Neural cell (in vitro differentiated cells): Measurements from ENCODE around the gene ATP1A4. TPM values are rescaled to one million over a fixed set of nuclear protein-coding genes. Genes with fewer than 3 reads are reported as not detected.

Source experiments
- H2AFZ ChIP-seq: fragments of 200-600, 300-800 bp; sonication (generic), shearing (Covaris generic); 2 replicates; pipeline ENCODE4 v1.6.0; 2014; ENCODE audit warnings: low read depth, mild to moderate bottlenecking, antibody characterized with exemption, low read length, moderate library complexity
- H3F3A ChIP-seq: fragments of 200-600 bp; shearing (Covaris generic); 2 replicates; pipeline ENCODE4 v1.6.1; 2016; ENCODE audit warnings: mild to moderate bottlenecking, moderate library complexity, mixed read lengths, antibody characterized with exemption, low read length; ENCODE audit not compliant: insufficient read depth, poor library complexity, severe bottlenecking
- H3K27ac ChIP-seq: fragments of 200-600, 300-800 bp; sonication (generic), shearing (Covaris generic); 2 replicates; pipeline ENCODE4 v1.5.1; 2014; ENCODE audit warnings: mild to moderate bottlenecking, low read length, moderate library complexity
- H3K27me3 ChIP-seq: fragments of 300-800, 200-600 bp; sonication (generic), shearing (Covaris generic); 2 replicates; pipeline ENCODE4 v1.6.0; 2014; ENCODE audit warnings: mild to moderate bottlenecking, low read depth, low read length, moderate library complexity; ENCODE audit not compliant: insufficient read depth
- H3K36me3 ChIP-seq: fragments of 300-800, 200-600 bp; sonication (generic), shearing (Covaris generic); 2 replicates; pipeline ENCODE4 v1.5.1; 2014; ENCODE audit warnings: mild to moderate bottlenecking, antibody characterized with exemption, low read length, moderate library complexity; ENCODE audit not compliant: insufficient read depth
- H3K4me2 ChIP-seq: fragments of 300-800, 200-600 bp; sonication (generic), shearing (Covaris generic); 2 replicates; pipeline ENCODE4 v1.6.0; 2014; ENCODE audit warnings: mild to moderate bottlenecking, low read length
- H3K4me3 ChIP-seq: fragments of 300-800, 200-600 bp; sonication (generic), shearing (Covaris generic); 2 replicates; pipeline ENCODE4 v1.5.1; 2014; ENCODE audit warnings: mild to moderate bottlenecking, low read length, moderate library complexity
- H3K79me2 ChIP-seq: fragments of 200-600 bp; shearing (Covaris generic); replicated peaks from 2 replicates; pipeline ENCODE4 v1.6.0; 2014; ENCODE audit warnings: mild to moderate bottlenecking, low read length, moderate library complexity; ENCODE audit not compliant: insufficient read depth
- H3K9ac ChIP-seq: fragments of 300-800, 200-600 bp; sonication (generic), shearing (Covaris generic); 2 replicates; pipeline ENCODE4 v1.6.1; 2016; ENCODE audit warnings: mild to moderate bottlenecking, low read length, mixed read lengths
- H3K9me2 ChIP-seq: fragments of 200-600 bp; shearing (Covaris generic); 2 replicates; pipeline ENCODE4 v1.6.1; 2016; ENCODE audit warnings: mild to moderate bottlenecking, low read length, mixed read lengths; ENCODE audit not compliant: insufficient read depth
- H3K9me3 ChIP-seq: fragments of 200-600, 300-800 bp; sonication (generic), shearing (Covaris generic); 2 replicates; pipeline ENCODE4 v1.6.1; 2016; ENCODE audit warnings: mild to moderate bottlenecking, mixed run types, low read length, moderate library complexity, mixed read lengths
- H4K20me1 ChIP-seq: fragments of 200-600 bp; shearing (Covaris generic); 2 replicates; pipeline ENCODE4 v1.6.1; 2016; ENCODE audit warnings: mild to moderate bottlenecking, mixed run types; ENCODE audit not compliant: insufficient read depth
- CTCF ChIP-seq: fragments of 450-650 bp; IDR thresholded peaks from 2 replicates; pipeline ENCODE4 v1.5.1; 2014; ENCODE audit warnings: antibody characterized with exemption, mild to moderate bottlenecking, moderate library complexity; ENCODE audit not compliant: poor library complexity, severe bottlenecking
- EP300 ChIP-seq: fragments of 450-650 bp; conservative IDR thresholded peaks from 2 replicates; pipeline ENCODE4 v1.6.1; 2014; ENCODE audit warnings: antibody characterized with exemption, mild to moderate bottlenecking, moderate library complexity; ENCODE audit not compliant: poor library complexity, severe bottlenecking
- EZH2 ChIP-seq: fragments of 200-600, 300-800 bp; shearing (Covaris generic), sonication (generic); IDR thresholded peaks from 2 replicates; pipeline ENCODE4 v1.6.1; 2014; ENCODE audit warnings: antibody characterized with exemption, low read length, borderline replicate concordance, mild to moderate bottlenecking; ENCODE audit not compliant: insufficient read depth, poor library complexity, severe bottlenecking
- MXI1 ChIP-seq: fragments of 450-650 bp; conservative IDR thresholded peaks from 2 replicates; pipeline ENCODE4 v1.6.1; 2014; ENCODE audit warnings: antibody characterized with exemption, mild to moderate bottlenecking; ENCODE audit not compliant: poor library complexity, severe bottlenecking
- POLR2AphosphoS5 ChIP-seq: IDR thresholded peaks from 2 replicates; pipeline ENCODE4 v1.6.1; 2012
- RAD21 ChIP-seq: fragments of 450-650 bp; conservative IDR thresholded peaks from 2 replicates; pipeline ENCODE4 v1.6.1; 2014; ENCODE audit warnings: antibody characterized with exemption, mild to moderate bottlenecking, moderate library complexity
- SMC3 ChIP-seq: fragments of 450-650 bp; conservative IDR thresholded peaks from 2 replicates; pipeline ENCODE4 v1.6.1; 2014; ENCODE audit warnings: antibody characterized with exemption, mild to moderate bottlenecking, moderate library complexity; ENCODE audit not compliant: poor library complexity
- TAF1 ChIP-seq: IDR thresholded peaks from 2 replicates; pipeline ENCODE4 v1.6.1; 2012; ENCODE audit warnings: low read depth
- polyA plus RNA-seq: library from polyadenylated mRNA; depleted of rRNA; stranded (reverse); fragments of >200 nt; gene quantifications from 2 replicates; pipeline ENCODE4 v1.2.3, GENCODE V29; 2014
- TF ChIP-seq, protein P1 (sequence below): IDR thresholded peaks from 2 replicates; pipeline ENCODE4 v1.6.1; 2012; ENCODE audit warnings: borderline replicate concordance

The ATP1A4 gene
- polyA plus RNA-seq, 1 donor from 2014 or later: not detected

DNA sequence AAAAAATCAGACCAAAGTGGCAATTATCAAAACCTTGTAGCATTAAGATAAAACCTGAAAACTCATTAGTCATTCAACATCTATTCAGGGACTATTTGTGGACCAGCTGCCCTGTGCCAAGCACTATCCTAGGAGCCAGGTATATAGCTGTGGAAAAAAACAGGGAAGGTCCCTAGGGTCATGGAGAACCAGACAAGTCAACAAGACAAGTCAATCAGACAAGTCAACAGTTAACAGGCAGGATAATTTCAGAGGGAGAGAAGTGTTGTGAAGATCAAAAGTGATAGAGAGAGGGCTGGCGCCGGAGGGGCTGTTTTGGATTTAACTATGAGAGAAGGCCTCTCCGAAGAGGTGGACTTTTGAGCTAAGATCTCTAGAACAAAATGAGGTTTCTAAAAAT is 3.3 kb upstream of the ATP1A4 start:
- H3K27ac ChIP-seq: no peak overlapping the region
- H2AFZ ChIP-seq: no peak overlapping the region
- H3K9ac ChIP-seq: no peak overlapping the region
- no peaks in the 10 kb centered on the region for H3K9me3 ChIP-seq
- no peaks in the 10 kb centered on the region for H3K9me2 ChIP-seq
- no peaks in the 10 kb centered on the region for H3K36me3 ChIP-seq
- H4K20me1 ChIP-seq: no peaks in the 10 kb centered on the region
- H3K27me3 ChIP-seq: no peaks in the 10 kb centered on the region
- no peaks in the 10 kb centered on the region for H3K79me2 ChIP-seq
- no peak overlapping the region for H3K4me2 ChIP-seq
- TF ChIP-seq MXI1: no peak
- TF ChIP-seq, protein P1, sequence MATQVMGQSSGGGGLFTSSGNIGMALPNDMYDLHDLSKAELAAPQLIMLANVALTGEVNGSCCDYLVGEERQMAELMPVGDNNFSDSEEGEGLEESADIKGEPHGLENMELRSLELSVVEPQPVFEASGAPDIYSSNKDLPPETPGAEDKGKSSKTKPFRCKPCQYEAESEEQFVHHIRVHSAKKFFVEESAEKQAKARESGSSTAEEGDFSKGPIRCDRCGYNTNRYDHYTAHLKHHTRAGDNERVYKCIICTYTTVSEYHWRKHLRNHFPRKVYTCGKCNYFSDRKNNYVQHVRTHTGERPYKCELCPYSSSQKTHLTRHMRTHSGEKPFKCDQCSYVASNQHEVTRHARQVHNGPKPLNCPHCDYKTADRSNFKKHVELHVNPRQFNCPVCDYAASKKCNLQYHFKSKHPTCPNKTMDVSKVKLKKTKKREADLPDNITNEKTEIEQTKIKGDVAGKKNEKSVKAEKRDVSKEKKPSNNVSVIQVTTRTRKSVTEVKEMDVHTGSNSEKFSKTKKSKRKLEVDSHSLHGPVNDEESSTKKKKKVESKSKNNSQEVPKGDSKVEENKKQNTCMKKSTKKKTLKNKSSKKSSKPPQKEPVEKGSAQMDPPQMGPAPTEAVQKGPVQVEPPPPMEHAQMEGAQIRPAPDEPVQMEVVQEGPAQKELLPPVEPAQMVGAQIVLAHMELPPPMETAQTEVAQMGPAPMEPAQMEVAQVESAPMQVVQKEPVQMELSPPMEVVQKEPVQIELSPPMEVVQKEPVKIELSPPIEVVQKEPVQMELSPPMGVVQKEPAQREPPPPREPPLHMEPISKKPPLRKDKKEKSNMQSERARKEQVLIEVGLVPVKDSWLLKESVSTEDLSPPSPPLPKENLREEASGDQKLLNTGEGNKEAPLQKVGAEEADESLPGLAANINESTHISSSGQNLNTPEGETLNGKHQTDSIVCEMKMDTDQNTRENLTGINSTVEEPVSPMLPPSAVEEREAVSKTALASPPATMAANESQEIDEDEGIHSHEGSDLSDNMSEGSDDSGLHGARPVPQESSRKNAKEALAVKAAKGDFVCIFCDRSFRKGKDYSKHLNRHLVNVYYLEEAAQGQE: no peak
- TF ChIP-seq EZH2: no peak
- no peak for TF ChIP-seq CTCF
- no peak for TF ChIP-seq POLR2AphosphoS5
- no peak for TF ChIP-seq TAF1
- TF ChIP-seq SMC3: no peak
- no peak for TF ChIP-seq EP300
- no peak overlapping the region for H3K4me3 ChIP-seq
- no peaks in the 10 kb centered on the region for H3F3A ChIP-seq

GRCh38 chr1:160149233-160149632 is 2.2 kb upstream of the ATP1A4 start:
- H3K27ac ChIP-seq: no peak overlapping the region
- no peak overlapping the region for H3K4me2 ChIP-seq
- no peak overlapping the region for H2AFZ ChIP-seq

More at GRCh38 chr1:160149233-160149632, 2.2 kb upstream of the ATP1A4 start:
- no peaks in the 10 kb centered on the region for H3K27me3 ChIP-seq
- H4K20me1 ChIP-seq: no peaks in the 10 kb centered on the region
- no peaks in the 10 kb centered on the region for H3K9me2 ChIP-seq
- no peak overlapping the region for H3K4me3 ChIP-seq
- H3K79me2 ChIP-seq: no peaks in the 10 kb centered on the region
- TF ChIP-seq TAF1 (no peak), SMC3 (no peak), EZH2 (no peak), POLR2AphosphoS5 (no peak), CTCF (no peak), EP300 (no peak), RAD21 (no peak), MXI1 (no peak)
- TF ChIP-seq, protein P1: no peak
- H3F3A ChIP-seq: no peaks in the 10 kb centered on the region
- H3K9me3 ChIP-seq: no peaks in the 10 kb centered on the region
- H3K36me3 ChIP-seq: no peaks in the 10 kb centered on the region
- no peak overlapping the region for H3K9ac ChIP-seq
